H4 (cell line): Measurements from ENCODE around the gene LCE1C. TPM values are rescaled to one million over a fixed set of nuclear protein-coding genes. Genes with fewer than 3 reads are reported as not detected.

Experiments
- DNase-seq: peaks from one replicate; pipeline ENCODE4 v3.0.0-alpha.2; 2015; ENCODE audit warnings: low spot score
- total RNA-seq: library from RNA; depleted of rRNA; stranded (reverse); fragments of >200 nt; shearing (Covaris generic); gene quantifications from 2 replicates; pipeline ENCODE4 v1.2.3, GENCODE V29; 2014; rRNA removed

The LCE1C gene, protein sequence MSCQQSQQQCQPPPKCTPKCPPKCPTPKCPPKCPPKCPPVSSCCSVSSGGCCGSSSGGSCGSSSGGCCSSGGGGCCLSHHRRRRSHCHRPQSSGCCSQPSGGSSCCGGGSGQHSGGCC
- not detected in 2 replicates for total RNA-seq

DNA sequence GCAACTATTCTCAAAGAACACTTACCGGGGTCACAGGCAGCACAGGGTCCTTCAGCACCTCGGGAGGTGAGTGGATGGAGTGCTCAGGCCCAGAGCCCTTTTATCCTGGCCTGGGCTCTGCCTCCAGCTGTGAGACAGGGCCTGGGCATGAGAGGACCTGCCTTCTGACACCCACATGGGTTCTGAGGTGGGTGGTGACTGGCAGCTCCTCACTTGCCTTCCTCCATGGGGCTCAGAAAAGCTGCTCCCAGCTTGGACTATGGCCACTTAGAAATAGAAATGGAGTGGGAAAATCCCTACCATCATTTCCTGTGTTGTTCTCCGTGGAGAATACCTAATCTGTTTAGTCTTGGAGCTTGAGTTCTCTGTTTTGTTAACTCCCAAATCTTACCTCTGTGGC lies at the start of gene LCE1C:
LCE1C (minus strand) TSS at position 76 of the 400 bp plus-strand sequence. CDS start 1,173 bp downstream, outside the sequence.
- no peak for DNase-seq

DNA sequence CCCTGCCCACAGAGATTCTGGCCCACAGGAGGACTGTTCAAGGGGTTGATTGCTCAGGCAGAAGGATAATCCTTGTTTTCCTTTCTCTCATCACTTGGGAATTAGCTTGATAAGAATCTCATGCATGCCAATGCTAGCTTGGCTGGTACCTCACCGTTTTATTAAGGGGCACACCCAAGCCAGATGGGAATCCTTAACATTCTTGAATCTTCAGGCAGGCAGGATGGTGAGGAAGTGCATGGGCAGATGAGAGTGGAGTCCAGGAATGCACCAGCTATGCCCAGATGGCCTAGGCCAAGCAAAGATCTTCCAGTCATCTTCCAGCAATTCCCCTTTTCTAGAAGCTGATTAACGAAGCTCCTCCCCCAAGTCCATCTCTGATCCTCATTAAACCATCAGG lies 49.2 kb upstream of the LCE1C start:
- no peak for DNase-seq

DNA sequence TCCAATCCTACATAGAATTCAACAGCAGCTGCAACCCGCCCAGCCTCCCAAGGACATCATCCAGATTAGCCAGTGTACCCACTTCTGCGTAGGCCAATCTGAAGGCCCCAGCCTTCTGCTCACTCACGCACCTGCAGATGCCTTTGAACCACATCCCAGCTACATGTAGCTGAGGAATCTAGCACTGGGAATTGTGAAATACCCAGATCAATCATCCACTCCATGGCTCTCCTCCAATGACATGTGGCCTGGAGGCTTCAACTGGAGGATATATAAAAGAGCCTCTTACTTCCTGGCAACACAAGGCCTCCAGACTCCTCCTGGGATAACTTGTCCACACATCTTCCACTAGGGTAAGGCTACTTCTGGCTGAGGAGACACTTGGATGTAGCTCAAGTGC lies 36.1 kb upstream of the LCE1C start, which contains the start of gene LCE6A:
LCE6A (plus strand) TSS at position 301 of the 400 bp plus-strand sequence. CDS start 665 bp downstream, outside the sequence.
- DNase-seq: no peak

DNA sequence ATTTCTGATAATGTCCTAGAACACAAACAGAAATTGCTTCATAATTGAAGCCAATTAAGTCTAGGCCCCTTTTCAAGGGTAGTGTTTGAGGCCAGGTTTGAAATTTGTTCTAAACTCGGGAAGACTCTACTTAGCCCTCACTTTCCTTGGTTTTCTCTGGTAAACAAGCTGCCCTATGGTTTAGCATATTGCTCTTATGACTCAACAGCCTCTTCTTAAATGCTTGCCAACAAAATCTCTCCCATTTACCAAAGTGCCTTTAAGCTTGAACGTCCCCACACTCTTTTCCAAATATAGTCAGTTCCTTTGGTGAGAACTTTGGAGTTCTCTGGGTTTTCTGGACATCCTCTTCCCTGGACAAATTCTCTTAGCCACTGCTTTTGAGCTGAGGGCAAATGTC lies 30.4 kb upstream of the LCE1C start:
- DNase-seq: no peak

DNA sequence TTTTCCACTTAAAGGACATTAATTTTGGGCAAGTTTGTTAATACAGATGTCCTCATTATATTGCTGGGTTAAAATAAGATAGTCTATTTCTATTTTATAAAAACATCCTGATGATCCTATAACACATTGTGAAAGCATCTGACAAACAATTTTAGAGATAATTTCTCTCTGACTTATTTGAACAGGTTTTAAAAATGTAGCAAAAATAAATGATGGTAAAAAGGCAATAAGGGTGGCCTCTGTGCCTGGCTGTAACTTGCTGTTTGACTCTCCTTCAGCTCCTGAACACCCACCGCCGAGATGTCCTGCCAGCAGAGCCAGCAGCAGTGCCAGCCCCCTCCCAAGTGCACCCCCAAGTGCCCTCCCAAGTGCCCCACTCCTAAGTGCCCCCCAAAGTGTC lies 20.7 kb upstream of the LCE1C start, which contains the start of gene LCE1A:
LCE1A (plus strand) TSS at position 301 of the 400 bp plus-strand sequence; CDS start at position 301, 0 bp downstream.
- no peak for DNase-seq

DNA sequence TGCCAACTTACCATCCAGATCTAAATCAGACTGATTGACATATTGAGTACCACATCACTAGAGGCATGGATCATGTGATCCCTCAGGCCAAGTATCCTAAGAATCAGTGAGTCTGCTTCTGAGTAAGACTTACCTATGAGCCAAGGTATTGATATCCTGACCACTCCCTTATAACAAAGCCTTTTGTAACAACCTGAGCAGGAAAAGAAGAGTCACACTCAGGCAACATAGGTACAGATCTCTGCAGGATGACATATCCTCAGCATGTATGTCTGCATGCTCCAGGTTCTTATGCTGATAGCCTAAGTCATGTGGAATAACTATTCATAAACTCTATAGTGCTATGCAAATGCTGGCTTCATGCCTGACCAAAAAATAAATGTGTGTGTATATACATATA lies 18.5 kb upstream of the LCE1C start:
- no peak for DNase-seq

DNA sequence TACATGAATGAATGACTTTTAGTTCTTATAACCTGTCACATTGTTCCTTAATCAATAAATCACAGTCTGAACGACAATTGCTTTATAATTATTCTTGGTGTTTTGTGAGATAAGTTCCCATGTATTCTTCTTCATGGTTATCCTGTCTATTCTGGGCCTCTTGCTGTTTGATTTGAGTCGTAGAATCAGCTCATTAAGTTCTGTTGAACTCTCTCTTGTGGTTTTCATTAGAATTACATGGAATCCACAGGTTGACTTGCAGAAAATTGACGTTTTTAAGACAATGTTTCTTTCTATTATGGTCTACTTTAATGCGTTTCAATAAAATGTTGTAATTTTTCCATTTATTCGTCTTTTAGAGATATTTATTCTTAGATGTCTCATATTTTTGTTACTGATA lies 16.8 kb upstream of the LCE1C start:
- no peak for DNase-seq

DNA sequence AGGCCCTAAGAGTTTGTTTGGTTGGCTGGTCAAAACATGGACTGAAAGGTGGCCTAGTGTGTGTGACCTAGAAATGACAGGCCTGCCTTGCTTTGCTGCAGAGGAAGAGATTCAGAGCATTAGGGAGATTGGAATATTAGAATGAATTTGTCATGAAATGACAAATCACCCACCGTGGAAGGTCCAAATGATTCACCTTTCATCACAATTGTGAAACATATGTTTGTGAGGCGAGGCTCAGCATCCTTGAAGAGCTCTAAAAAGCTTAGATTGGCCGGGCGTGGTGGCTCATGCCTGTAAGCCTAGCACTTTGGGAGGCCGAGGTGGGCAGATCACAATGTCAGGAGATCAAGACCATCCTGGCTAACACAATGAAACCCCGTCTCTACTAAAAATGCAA lies 10.9 kb upstream of the LCE1C start:
- DNase-seq: peak; percentile 1

DNA sequence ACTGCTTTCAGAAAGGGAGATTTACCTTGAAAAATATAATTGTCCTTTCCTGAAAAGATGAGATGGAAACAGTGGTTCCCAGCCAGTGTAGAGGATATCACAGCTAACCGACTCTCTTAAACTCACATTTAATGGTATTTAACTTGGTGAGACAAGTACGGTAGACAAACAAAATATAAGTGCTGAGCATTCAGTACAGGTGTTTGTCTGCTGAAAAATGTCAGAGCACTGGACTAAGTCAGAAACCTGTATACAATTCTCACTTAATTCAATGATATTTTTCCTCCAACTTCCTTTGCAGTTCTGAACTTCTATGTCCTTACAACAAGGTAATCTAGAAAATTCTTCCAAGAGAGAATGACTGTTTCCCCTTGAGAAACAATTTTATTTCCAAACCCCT lies 5.2 kb upstream of the LCE1C start, which contains the start of gene LCE1B:
LCE1B (plus strand) TSS at position 301 of the 400 bp plus-strand sequence. CDS start 476 bp downstream, outside the sequence.
- DNase-seq: peak; percentile 0

DNA sequence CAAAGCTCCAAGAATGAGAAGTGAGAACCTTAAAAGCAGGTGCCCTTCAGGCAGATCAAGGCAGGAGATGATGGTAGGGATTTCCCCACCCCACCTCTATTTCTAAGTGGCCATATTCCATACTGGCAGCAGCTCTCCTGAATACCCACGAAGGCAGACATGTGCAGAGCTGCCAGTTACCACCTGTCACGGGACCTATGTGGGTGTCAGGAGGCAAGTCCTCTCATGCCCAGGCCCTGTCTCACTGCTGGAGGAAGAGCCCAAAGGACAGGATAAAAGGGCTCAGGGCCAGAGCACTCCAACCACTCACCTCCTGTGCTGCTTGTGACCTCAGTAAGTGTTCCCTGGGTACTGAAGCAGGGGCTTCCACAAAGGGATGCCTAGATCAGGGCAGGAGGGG lies 4.6 kb upstream of the LCE1C start:
- peak; percentile 1 for DNase-seq

DNA sequence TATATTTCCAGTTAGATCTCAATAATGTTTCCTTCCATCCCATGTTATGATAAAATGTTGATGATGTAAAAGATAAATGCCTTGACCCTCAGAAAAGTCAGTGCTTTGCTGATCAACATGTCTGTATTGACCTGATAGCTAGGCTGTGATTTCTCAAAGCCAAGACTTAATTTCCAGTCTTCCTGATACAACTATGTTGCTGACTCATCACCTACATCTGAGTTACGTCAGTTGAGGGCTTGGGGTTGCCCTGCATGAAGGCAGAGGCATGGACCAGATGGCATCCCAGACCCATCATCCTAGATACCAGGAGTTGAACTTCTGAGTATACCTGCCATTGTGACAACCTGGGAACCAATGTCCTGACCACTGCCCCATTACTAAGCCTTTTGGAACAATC lies 5.1 kb downstream of the LCE1C start:
- peak; percentile 1 for DNase-seq

DNA sequence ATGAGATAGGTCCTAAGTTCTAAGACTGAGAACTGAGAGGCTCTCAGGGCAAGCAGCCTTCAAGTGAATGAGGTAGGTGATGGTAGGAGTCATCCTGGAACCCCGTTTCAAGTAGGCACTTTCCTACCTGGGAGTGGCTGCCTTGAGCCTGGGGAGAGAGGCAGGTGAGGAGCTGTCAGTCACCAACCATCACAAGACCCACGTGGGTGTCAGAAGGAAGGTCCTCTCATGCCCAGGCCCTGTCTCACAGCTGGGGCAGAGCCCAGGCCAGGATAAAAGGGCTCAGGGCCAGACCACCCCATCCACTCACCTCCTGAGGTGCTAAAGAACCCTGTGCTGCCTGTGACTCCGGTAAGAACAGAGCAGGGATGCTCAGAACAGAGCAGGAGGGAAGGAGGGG lies 10.0 kb downstream of the LCE1C start, which contains the start of gene LCE1D:
LCE1D (plus strand) TSS at position 301 of the 400 bp plus-strand sequence. CDS start 1,074 bp downstream, outside the sequence.
- DNase-seq: no peak

DNA sequence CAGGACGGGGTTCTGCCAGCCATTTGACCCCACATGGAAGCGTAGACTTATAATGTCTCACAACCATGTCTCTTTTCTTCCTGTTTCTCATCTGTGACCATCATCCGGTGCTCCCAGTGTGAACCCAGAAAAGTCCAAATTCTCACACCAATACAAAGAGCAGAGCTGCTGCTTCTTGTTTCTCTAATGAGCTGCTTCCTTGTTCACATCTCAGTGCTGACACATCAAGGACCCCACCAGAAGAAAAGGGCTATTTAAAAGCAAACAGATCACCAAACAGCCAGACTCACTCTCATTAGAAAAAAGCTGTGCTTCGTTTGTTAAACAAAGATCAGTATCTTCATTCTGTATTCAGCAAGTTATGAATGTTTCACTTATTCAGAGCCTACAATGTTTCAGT lies 10.8 kb downstream of the LCE1C start:
- no peak for DNase-seq

DNA sequence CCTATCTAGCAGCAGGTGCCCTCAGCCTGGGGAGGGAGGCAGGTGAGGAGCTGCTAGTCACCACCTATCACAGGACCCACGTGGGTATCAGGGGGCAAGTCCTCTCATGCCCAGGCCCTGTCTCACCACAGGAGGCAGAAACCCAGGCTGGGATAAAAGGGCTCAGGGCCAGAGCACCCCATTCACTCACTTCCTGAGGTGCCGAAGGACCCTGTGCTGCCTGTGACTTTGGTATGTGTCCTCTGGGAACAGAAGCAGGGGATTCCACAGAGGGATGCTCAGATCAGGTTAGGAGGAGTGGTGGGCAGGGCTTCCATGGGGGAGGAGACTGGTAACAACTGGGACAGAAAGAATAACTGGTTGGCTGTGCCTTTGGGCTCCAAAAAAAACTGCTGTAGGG lies 20.4 kb downstream of the LCE1C start, which contains the start of gene LCE1E:
LCE1E (plus strand) TSS at position 181 of the 400 bp plus-strand sequence. CDS start 1,043 bp downstream, outside the sequence.
- DNase-seq: peak; percentile 1

DNA sequence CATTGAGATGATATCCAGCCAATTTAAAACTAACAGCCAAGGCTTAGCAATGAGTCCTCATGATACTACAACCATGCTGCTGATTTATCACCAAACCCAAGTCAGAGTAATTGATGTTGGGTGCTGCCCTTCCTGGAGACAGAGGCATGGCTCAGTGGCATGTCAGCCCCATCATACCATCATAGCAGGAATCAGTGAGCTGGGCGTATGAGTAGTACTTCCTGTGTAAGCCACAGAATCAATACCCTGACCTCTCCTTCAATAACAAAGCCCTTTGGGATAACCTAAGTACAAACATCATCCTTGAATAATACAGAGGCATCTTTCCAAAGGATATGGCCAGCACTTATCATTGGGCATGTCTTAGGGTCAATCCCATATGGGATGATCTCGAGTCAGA lies 23.4 kb downstream of the LCE1C start:
- DNase-seq: peak; percentile 1

DNA sequence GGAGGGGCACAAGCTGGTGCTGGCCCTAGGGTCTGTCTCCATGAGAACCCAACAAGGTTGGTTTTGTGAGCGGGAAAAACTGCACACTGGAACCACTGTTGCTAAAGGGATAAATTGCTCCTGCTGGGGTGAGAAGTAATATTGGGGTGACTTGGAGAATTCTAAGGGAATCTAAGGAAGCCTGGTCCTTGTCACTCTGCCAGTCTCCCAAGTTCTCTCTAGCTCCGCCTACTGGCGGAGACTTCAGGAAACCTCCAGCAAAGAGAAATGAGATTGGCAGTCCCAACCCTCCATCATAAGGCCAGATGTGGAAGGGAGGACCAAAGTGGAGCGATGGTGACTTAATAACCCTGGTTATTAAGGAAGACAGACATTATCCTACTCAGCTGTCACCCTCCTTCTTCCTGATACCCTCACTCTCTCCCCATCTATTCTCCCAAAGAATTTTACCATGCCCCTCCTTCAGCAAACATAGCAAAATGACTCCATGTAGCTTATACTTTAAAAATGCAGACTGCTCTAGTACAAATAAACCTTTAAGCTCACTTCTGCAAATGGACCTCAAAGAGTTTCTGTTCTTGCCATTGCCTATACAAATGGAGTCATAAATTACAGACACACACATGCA lies 28.8 kb downstream of the LCE1C start:
- DNase-seq: peak; percentile 10

DNA sequence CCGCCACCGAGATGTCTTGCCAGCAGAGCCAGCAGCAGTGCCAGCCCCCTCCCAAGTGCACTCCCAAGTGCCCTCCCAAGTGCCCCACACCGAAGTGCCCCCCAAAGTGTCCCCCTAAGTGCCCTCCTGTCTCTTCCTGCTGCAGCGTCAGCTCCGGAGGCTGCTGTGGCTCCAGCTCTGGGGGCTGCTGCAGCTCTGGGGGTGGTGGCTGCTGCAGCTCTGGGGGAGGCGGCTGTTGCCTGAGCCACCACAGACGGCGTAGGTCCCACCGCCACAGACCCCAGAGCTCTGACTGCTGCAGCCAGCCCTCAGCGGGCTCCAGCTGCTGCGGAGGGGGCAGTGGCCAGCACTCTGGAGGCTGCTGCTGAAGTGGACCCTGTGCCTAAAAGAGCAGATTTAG lies 30.1 kb downstream of the LCE1C start:
- peak; percentile 0 for DNase-seq

DNA sequence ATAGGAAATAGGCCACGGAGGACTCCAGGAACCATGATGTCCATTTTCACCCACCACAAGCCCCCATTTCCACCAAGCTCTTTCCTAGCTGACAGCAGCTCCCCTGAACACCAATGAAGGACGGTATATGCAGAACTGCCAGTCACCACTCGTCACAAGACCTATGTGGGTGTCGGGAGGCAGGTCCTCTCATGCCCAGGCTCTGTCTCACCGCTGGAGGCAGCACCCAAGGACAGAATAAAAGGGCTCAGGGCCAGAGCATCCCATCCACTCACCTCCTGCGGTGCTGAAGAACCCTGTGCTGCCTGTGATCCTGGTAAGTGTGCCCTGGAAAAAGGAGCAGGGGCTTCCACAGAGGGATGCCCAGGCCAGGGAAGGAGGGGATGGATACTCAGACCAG lies 31.6 kb downstream of the LCE1C start, which contains the start of gene LCE1F:
LCE1F (plus strand) TSS at position 266 of the 400 bp plus-strand sequence. CDS start 1,232 bp downstream, outside the sequence.
- DNase-seq: peak; percentile 2

DNA sequence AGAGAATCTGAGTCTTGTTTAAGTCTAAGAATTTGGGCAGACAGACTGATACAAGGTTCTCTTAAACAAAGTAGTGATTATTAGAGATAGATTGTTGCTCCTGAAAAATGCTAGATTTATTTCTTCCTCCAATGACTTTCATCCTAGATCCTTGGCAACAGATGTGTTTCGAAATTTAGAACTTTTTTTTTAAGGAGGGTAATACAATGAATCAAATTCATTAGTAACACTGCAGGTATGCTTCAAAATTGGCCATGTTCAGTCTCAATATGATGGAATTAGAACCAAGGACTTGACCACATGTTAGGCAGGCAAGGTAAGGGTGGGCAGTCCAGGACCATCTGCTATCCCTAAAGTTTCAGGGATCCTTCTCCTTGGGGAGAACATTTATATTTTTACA lies 36.0 kb downstream of the LCE1C start:
- DNase-seq: no peak

DNA sequence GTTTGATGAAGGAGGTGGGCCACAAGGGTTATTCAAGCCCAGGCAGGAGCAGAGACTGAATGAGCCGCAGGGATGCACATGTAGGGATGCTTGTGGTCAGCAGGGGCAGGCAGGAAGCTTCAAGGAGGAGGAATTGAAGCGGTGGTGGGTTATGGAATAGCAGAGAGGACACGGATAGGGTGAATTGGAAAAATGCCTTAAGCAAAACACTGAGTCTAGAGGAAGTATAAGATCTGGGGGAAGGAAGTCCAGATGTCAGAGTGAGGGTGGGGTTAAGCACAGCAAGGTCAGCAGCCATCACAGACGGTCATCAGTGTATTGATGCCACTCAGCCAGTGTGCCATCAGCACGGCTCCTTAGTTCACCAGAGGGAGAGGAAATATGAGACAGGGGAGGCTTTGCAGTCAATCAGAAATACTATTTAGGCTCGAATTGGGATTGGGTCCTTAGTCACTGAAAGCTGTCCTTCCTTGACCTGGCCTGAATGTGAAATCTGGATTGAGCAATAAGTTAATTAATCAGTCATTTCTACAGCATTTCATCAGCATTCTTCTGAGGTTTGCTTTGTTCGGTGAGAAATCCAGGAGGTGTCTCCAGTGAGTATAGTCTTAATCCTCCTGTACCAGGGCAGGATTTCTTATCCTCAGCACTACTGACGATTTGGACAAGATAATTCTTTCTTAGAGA lies 37.5 kb downstream of the LCE1C start:
- peak; percentile 4 for DNase-seq

DNA sequence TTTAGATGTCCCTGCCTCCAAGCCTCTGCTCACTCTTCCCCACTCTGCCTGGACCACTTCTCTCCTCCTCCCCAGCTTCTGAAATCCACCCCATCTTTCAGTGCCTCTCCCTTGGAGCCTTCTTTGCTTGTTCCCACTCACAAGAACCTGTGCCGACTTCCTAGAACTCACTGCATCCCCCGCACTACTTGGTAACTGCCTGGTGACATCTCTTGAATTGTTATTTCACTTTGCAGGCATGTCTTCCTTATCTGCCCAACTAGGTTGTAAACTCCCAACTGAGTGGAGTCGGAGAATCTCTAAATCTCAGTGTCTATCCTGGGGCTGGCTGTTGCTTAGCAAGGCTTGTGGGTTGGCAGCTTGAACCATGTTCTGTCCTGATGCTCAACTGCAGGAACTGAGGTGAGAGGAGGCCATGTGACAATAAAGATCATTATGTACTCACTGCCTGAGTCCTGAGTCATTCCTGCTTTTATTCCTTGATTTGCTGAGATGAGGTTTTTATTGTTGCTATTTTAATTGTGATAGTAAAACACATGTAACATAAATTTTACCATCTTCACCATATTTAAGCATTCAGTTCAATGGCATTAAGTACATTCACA lies 44.7 kb downstream of the LCE1C start:
- DNase-seq: no peak
